WTC11 (cell line): ENCODE data around the gene MCM5. TPM values are rescaled to one million over a fixed set of nuclear protein-coding genes. Genes with fewer than 3 reads are reported as not detected.

Experiments
- ATAC-seq: fragments of 200-7000 bp; cut with Tn5 transposase; 2 replicates; pipeline ENCODE4 v1.10.0; 2021; ENCODE audit warnings: mild to moderate bottlenecking, moderate library complexity
- CTCF ChIA-PET: fragments of 300-600 bp; sonication (Branson Sonifier 250); formaldehyde crosslinking; loops from one replicate; lab custom pipeline; 2021; ENCODE audit warnings: antibody characterized with exemption; lab: Charles Lee
- POLR2A ChIA-PET: fragments of 350-600 bp; sonication (Branson Sonifier 250); formaldehyde crosslinking; loops from one replicate; lab custom pipeline; 2021; ENCODE audit warnings: antibody characterized with exemption; lab: Charles Lee
- DNase-seq: peaks from one replicate; pipeline ENCODE4 v3.0.0; 2021; ENCODE audit warnings: low spot score
- H3K27ac Mint-ChIP-seq: 2 replicates; pipeline ENCODE4 v1.8.0; 2021; ENCODE audit warnings: mixed read lengths
- H3K27me3 Mint-ChIP-seq: 2 replicates; pipeline ENCODE4 v1.8.0; 2021; ENCODE audit warnings: low read depth, mild to moderate bottlenecking, moderate library complexity, mixed read lengths
- H3K36me3 Mint-ChIP-seq: 2 replicates; pipeline ENCODE4 v1.8.0; 2021; ENCODE audit warnings: mixed read lengths
- H3K4me1 Mint-ChIP-seq: 2 replicates; pipeline ENCODE4 v1.8.0; 2022; ENCODE audit warnings: mixed read lengths
- H3K4me3 Mint-ChIP-seq: 2 replicates; pipeline ENCODE4 v1.8.0; 2021; ENCODE audit warnings: mild to moderate bottlenecking, moderate library complexity, mixed read lengths
- H3K9me3 Mint-ChIP-seq: 2 replicates; pipeline ENCODE4 v1.8.0; 2021; ENCODE audit warnings: mixed read lengths
- IRF2 ChIP-seq: sonication (generic); formaldehyde crosslinking; IDR thresholded peaks from 2 replicates; pipeline ENCODE4 v1.8.0; 2022; ENCODE audit warnings: low read depth, missing genetic modification reagents, borderline replicate concordance
- NR1H2 ChIP-seq: sonication (generic); formaldehyde crosslinking; IDR thresholded peaks from 2 replicates; pipeline ENCODE4 v1.9.0; 2021; ENCODE audit warnings: mild to moderate bottlenecking, moderate library complexity, missing genetic modification reagents
- NR2C2 ChIP-seq: sonication (generic); formaldehyde crosslinking; IDR thresholded peaks from 2 replicates; pipeline ENCODE4 v1.8.0; 2022; ENCODE audit warnings: mild to moderate bottlenecking, missing genetic modification reagents
- OVOL2 ChIP-seq: fragments of 250-450 bp; sonication (Bioruptor Pico); IDR thresholded peaks from 2 replicates; pipeline ENCODE4 v1.9.0; 2021; ENCODE audit warnings: mild to moderate bottlenecking, borderline replicate concordance
- PRRX2 ChIP-seq: fragments of 250-450 bp; sonication (Bioruptor Pico); IDR thresholded peaks from 2 replicates; pipeline ENCODE4 v1.8.0; 2021; ENCODE audit warnings: mild to moderate bottlenecking
- SMAD3 ChIP-seq: sonication (generic); formaldehyde crosslinking; IDR thresholded peaks from 2 replicates; pipeline ENCODE4 v1.8.0; 2022; ENCODE audit warnings: missing genetic modification reagents, mild to moderate bottlenecking, borderline replicate concordance
- TP53 ChIP-seq: sonication (generic); formaldehyde crosslinking; IDR thresholded peaks from 2 replicates; pipeline ENCODE4 v1.8.1; 2023; ENCODE audit warnings: mild to moderate bottlenecking, missing genetic modification reagents
- total RNA-seq: library from RNA; stranded (reverse); gene quantifications from 3 replicates; pipeline ENCODE4 v1.2.3, GENCODE V29; 2021
- TF ChIP-seq, protein P1 (sequence below): fragments of 250-450 bp; sonication (Bioruptor Pico); IDR thresholded peaks from 2 replicates; pipeline ENCODE4 v1.9.0; 2021; ENCODE audit warnings: mild to moderate bottlenecking, borderline replicate concordance
- TF ChIP-seq, protein P2 (sequence below): sonication (generic); formaldehyde crosslinking; IDR thresholded peaks from 2 replicates; pipeline ENCODE4 v1.8.1; 2022; ENCODE audit warnings: mild to moderate bottlenecking, moderate library complexity, missing genetic modification reagents
- TF ChIP-seq, protein P3 (sequence below): sonication (generic); formaldehyde crosslinking; IDR thresholded peaks from 2 replicates; pipeline ENCODE4 v1.8.1; 2023; ENCODE audit warnings: mild to moderate bottlenecking, missing genetic modification reagents, moderate library complexity
- TF ChIP-seq, protein P4 (sequence below): sonication (generic); formaldehyde crosslinking; IDR thresholded peaks from 2 replicates; pipeline ENCODE4 v1.8.0; 2023; ENCODE audit warnings: missing genetic modification reagents, mild to moderate bottlenecking, borderline replicate concordance
- TF ChIP-seq, protein P5 (sequence below): sonication (generic); formaldehyde crosslinking; IDR thresholded peaks from 2 replicates; pipeline ENCODE4 v1.8.1; 2023; ENCODE audit warnings: mild to moderate bottlenecking, missing genetic modification reagents, moderate library complexity
- TF ChIP-seq, protein P6 (sequence below): sonication (generic); formaldehyde crosslinking; conservative IDR thresholded peaks from 2 replicates; pipeline ENCODE4 v1.8.1; 2023; ENCODE audit warnings: mild to moderate bottlenecking, low read depth, missing genetic modification reagents, moderate library complexity
- TF ChIP-seq, protein P7 (sequence below): sonication (generic); formaldehyde crosslinking; IDR thresholded peaks from 2 replicates; pipeline ENCODE4 v1.8.1; 2023; ENCODE audit warnings: mild to moderate bottlenecking, missing genetic modification reagents
- TF ChIP-seq, protein P8 (sequence below): fragments of 250-450 bp; sonication (Bioruptor Pico); IDR thresholded peaks from 2 replicates; pipeline ENCODE4 v1.9.0; 2021; ENCODE audit warnings: mild to moderate bottlenecking
- TF ChIP-seq, protein P9 (sequence below): sonication (generic); formaldehyde crosslinking; IDR thresholded peaks from 2 replicates; pipeline ENCODE4 v1.8.0; 2023; ENCODE audit warnings: missing genetic modification reagents
- TF ChIP-seq, protein P10 (sequence below): sonication (generic); formaldehyde crosslinking; IDR thresholded peaks from 2 replicates; pipeline ENCODE4 v1.8.1; 2022; ENCODE audit warnings: mild to moderate bottlenecking, missing genetic modification reagents, moderate library complexity, borderline replicate concordance

Gene MCM5
- total RNA-seq, 1 experiment from 2014 or later: 261 TPM

DNA sequence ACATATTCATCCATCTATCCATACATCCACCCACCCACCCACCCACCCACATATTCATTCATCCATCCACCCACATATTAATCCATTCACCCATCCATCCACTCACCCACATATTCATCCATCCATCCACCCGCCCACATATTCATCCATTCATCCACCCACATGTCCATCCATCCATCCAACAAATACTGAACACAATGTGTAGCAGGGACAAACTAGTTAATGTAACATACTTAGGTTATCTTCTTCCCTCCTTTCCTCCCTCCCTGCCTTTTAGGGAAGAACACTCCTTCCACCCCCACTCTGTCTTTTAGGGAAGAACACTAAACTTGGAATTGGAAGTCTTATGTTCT is 39.4 kb downstream of the MCM5 start:
- H3K36me3 Mint-ChIP-seq: peaks cover 27% of the 10 kb centered on the region
- DNase-seq: no peak
- H3K9me3 Mint-ChIP-seq: peaks cover 11% of the 10 kb centered on the region; the same call in 1 of the 2 replicates
- ATAC-seq: no peak
- CTCF ChIA-PET: no interaction called here
- TF ChIP-seq, protein P1, sequence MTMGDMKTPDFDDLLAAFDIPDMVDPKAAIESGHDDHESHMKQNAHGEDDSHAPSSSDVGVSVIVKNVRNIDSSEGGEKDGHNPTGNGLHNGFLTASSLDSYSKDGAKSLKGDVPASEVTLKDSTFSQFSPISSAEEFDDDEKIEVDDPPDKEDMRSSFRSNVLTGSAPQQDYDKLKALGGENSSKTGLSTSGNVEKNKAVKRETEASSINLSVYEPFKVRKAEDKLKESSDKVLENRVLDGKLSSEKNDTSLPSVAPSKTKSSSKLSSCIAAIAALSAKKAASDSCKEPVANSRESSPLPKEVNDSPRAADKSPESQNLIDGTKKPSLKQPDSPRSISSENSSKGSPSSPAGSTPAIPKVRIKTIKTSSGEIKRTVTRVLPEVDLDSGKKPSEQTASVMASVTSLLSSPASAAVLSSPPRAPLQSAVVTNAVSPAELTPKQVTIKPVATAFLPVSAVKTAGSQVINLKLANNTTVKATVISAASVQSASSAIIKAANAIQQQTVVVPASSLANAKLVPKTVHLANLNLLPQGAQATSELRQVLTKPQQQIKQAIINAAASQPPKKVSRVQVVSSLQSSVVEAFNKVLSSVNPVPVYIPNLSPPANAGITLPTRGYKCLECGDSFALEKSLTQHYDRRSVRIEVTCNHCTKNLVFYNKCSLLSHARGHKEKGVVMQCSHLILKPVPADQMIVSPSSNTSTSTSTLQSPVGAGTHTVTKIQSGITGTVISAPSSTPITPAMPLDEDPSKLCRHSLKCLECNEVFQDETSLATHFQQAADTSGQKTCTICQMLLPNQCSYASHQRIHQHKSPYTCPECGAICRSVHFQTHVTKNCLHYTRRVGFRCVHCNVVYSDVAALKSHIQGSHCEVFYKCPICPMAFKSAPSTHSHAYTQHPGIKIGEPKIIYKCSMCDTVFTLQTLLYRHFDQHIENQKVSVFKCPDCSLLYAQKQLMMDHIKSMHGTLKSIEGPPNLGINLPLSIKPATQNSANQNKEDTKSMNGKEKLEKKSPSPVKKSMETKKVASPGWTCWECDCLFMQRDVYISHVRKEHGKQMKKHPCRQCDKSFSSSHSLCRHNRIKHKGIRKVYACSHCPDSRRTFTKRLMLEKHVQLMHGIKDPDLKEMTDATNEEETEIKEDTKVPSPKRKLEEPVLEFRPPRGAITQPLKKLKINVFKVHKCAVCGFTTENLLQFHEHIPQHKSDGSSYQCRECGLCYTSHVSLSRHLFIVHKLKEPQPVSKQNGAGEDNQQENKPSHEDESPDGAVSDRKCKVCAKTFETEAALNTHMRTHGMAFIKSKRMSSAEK (CRISPR knock-in tag): no peak
- TF ChIP-seq, protein P2, sequence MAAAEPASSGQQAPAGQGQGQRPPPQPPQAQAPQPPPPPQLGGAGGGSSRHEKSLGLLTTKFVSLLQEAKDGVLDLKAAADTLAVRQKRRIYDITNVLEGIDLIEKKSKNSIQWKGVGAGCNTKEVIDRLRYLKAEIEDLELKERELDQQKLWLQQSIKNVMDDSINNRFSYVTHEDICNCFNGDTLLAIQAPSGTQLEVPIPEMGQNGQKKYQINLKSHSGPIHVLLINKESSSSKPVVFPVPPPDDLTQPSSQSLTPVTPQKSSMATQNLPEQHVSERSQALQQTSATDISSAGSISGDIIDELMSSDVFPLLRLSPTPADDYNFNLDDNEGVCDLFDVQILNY (CRISPR knock-in tag): no peak
- TF ChIP-seq, protein P3, sequence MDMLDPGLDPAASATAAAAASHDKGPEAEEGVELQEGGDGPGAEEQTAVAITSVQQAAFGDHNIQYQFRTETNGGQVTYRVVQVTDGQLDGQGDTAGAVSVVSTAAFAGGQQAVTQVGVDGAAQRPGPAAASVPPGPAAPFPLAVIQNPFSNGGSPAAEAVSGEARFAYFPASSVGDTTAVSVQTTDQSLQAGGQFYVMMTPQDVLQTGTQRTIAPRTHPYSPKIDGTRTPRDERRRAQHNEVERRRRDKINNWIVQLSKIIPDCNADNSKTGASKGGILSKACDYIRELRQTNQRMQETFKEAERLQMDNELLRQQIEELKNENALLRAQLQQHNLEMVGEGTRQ (CRISPR knock-in tag): no peak
- TF ChIP-seq SMAD3 (CRISPR knock-in tag) (no peak), OVOL2 (CRISPR knock-in tag) (no peak), NR2C2 (no peak), IRF2 (CRISPR knock-in tag) (no peak), TP53 (CRISPR knock-in tag) (no peak), PRRX2 (CRISPR knock-in tag) (no peak), NR1H2 (no peak)
- TF ChIP-seq, protein P4, sequence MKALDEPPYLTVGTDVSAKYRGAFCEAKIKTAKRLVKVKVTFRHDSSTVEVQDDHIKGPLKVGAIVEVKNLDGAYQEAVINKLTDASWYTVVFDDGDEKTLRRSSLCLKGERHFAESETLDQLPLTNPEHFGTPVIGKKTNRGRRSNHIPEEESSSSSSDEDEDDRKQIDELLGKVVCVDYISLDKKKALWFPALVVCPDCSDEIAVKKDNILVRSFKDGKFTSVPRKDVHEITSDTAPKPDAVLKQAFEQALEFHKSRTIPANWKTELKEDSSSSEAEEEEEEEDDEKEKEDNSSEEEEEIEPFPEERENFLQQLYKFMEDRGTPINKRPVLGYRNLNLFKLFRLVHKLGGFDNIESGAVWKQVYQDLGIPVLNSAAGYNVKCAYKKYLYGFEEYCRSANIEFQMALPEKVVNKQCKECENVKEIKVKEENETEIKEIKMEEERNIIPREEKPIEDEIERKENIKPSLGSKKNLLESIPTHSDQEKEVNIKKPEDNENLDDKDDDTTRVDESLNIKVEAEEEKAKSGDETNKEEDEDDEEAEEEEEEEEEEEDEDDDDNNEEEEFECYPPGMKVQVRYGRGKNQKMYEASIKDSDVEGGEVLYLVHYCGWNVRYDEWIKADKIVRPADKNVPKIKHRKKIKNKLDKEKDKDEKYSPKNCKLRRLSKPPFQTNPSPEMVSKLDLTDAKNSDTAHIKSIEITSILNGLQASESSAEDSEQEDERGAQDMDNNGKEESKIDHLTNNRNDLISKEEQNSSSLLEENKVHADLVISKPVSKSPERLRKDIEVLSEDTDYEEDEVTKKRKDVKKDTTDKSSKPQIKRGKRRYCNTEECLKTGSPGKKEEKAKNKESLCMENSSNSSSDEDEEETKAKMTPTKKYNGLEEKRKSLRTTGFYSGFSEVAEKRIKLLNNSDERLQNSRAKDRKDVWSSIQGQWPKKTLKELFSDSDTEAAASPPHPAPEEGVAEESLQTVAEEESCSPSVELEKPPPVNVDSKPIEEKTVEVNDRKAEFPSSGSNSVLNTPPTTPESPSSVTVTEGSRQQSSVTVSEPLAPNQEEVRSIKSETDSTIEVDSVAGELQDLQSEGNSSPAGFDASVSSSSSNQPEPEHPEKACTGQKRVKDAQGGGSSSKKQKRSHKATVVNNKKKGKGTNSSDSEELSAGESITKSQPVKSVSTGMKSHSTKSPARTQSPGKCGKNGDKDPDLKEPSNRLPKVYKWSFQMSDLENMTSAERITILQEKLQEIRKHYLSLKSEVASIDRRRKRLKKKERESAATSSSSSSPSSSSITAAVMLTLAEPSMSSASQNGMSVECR: no peak
- TF ChIP-seq, protein P5, sequence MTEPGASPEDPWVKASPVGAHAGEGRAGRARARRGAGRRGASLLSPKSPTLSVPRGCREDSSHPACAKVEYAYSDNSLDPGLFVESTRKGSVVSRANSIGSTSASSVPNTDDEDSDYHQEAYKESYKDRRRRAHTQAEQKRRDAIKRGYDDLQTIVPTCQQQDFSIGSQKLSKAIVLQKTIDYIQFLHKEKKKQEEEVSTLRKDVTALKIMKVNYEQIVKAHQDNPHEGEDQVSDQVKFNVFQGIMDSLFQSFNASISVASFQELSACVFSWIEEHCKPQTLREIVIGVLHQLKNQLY (CRISPR knock-in tag): no peak
- TF ChIP-seq, protein P6, sequence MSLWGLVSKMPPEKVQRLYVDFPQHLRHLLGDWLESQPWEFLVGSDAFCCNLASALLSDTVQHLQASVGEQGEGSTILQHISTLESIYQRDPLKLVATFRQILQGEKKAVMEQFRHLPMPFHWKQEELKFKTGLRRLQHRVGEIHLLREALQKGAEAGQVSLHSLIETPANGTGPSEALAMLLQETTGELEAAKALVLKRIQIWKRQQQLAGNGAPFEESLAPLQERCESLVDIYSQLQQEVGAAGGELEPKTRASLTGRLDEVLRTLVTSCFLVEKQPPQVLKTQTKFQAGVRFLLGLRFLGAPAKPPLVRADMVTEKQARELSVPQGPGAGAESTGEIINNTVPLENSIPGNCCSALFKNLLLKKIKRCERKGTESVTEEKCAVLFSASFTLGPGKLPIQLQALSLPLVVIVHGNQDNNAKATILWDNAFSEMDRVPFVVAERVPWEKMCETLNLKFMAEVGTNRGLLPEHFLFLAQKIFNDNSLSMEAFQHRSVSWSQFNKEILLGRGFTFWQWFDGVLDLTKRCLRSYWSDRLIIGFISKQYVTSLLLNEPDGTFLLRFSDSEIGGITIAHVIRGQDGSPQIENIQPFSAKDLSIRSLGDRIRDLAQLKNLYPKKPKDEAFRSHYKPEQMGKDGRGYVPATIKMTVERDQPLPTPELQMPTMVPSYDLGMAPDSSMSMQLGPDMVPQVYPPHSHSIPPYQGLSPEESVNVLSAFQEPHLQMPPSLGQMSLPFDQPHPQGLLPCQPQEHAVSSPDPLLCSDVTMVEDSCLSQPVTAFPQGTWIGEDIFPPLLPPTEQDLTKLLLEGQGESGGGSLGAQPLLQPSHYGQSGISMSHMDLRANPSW (CRISPR knock-in tag): no peak
- TF ChIP-seq, protein P7, sequence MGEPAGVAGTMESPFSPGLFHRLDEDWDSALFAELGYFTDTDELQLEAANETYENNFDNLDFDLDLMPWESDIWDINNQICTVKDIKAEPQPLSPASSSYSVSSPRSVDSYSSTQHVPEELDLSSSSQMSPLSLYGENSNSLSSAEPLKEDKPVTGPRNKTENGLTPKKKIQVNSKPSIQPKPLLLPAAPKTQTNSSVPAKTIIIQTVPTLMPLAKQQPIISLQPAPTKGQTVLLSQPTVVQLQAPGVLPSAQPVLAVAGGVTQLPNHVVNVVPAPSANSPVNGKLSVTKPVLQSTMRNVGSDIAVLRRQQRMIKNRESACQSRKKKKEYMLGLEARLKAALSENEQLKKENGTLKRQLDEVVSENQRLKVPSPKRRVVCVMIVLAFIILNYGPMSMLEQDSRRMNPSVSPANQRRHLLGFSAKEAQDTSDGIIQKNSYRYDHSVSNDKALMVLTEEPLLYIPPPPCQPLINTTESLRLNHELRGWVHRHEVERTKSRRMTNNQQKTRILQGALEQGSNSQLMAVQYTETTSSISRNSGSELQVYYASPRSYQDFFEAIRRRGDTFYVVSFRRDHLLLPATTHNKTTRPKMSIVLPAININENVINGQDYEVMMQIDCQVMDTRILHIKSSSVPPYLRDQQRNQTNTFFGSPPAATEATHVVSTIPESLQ: no peak
- TF ChIP-seq, protein P8, sequence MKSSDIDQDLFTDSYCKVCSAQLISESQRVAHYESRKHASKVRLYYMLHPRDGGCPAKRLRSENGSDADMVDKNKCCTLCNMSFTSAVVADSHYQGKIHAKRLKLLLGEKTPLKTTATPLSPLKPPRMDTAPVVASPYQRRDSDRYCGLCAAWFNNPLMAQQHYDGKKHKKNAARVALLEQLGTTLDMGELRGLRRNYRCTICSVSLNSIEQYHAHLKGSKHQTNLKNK: no peak
- TF ChIP-seq, protein P9, sequence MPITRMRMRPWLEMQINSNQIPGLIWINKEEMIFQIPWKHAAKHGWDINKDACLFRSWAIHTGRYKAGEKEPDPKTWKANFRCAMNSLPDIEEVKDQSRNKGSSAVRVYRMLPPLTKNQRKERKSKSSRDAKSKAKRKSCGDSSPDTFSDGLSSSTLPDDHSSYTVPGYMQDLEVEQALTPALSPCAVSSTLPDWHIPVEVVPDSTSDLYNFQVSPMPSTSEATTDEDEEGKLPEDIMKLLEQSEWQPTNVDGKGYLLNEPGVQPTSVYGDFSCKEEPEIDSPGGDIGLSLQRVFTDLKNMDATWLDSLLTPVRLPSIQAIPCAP (CRISPR knock-in tag): no peak
- TF ChIP-seq, protein P10, sequence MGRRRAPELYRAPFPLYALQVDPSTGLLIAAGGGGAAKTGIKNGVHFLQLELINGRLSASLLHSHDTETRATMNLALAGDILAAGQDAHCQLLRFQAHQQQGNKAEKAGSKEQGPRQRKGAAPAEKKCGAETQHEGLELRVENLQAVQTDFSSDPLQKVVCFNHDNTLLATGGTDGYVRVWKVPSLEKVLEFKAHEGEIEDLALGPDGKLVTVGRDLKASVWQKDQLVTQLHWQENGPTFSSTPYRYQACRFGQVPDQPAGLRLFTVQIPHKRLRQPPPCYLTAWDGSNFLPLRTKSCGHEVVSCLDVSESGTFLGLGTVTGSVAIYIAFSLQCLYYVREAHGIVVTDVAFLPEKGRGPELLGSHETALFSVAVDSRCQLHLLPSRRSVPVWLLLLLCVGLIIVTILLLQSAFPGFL (CRISPR knock-in tag): no peak
- TF ChIP-seq, all 79 proteins: peak for 0
- Mint-ChIP-seq H3K27me3 (peaks cover 2% of the 10 kb centered on the region; the same call in 1 of the 2 replicates), H3K4me1 (peaks cover 12% of the 10 kb centered on the region), H3K4me3 (no peak overlapping the region), H3K27ac (no peak overlapping the region)
- POLR2A ChIA-PET: no interaction called here
